T-helper 1 cell treated with Interleukin-12 subunit alpha and Interleukin-12 subunit beta and Interleukin-4 antibody, amounts not matched to agents 30 μg/mL and 1 μg/mL, for 36 hours (primary cell): ENCODE results near the gene IL1RAPL2.
"Not testable (repeated sequence)": the region's sequence is repeated elsewhere in the genome, so short reads cannot be mapped to it uniquely, and the experiment has no call there.

ENCODE experiments used
- H3K27ac Mint-ChIP-seq: one replicate; pipeline ENCODE4 v1.8.0; 2021; ENCODE audit warnings: mild to moderate bottlenecking, mixed read lengths
- H3K27me3 Mint-ChIP-seq: one replicate; pipeline ENCODE4 v1.8.0; 2021; ENCODE audit warnings: low read depth, mixed read lengths
- H3K36me3 Mint-ChIP-seq: one replicate; pipeline ENCODE4 v1.8.0; 2021; ENCODE audit warnings: low read depth, mixed read lengths
- H3K4me1 Mint-ChIP-seq: one replicate; pipeline ENCODE4 v1.8.0; 2021; ENCODE audit warnings: low read depth, mixed read lengths
- H3K4me3 Mint-ChIP-seq: one replicate; pipeline ENCODE4 v1.8.0; 2021; ENCODE audit warnings: mild to moderate bottlenecking, moderate library complexity, mixed read lengths
- H3K9me3 Mint-ChIP-seq: one replicate; pipeline ENCODE4 v1.8.0; 2021; ENCODE audit warnings: mixed read lengths

IL1RAPL2 gene

DNA sequence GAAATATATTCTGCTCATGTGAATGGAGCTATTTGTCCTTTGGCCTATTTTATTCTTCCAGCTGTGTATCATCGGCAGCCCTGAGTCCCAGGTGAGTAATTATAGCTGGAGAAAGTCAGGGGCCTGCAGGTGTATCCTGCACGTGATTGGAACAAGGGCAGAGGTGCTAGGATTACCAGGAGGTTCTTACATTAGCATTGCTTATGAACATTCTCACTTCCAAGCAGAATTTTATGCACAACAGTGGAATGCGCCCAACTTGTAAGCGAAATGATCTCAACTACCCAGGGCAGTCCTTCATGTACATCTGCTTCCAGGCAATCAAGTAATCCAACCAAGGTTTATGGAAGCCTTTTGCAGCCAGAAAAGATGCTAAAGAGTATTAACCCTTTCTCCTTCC, 1187.4 kb downstream of the IL1RAPL2 start:
- Mint-ChIP-seq H3K4me1 (no peaks in the 10 kb centered on the region), H3K27me3 (no peaks in the 10 kb centered on the region), H3K4me3 (no peak overlapping the region), H3K9me3 (no peaks in the 10 kb centered on the region), H3K27ac (no peak overlapping the region), H3K36me3 (no peaks in the 10 kb centered on the region)

DNA sequence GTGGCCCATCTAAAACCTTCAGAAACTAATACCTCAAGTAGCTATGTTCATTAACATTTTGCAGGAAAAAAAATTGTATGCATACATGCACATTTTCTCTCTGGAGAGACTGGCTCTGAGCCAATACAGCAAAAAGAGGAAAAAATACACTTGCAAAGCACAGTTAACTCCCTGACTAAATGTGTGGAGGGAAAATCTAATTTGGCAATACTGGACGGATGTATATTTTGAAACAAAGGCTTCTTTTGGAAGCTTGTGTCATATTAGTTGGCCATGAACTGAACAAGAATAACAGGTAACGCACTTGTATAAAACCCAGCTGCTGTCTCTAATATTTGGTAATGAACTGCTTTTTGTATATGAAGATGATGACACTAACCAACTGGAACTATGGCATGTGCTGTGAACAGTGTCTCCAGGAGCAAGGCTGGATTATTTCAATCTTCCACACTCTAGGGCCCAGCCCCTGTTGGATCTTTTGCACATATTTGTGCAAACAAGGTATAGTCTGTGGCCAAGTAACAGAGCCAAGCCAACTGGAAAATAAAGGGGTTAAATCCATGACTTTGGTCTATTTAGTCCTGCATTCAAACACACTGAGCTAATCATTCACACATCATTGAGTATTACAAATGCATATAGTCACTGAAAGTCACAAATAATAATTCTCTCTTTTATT, 1188.4 kb downstream of the IL1RAPL2 start:
- H3K36me3 Mint-ChIP-seq = no peaks in the 10 kb centered on the region
- H3K27me3 Mint-ChIP-seq = no peaks in the 10 kb centered on the region
- no peaks in the 10 kb centered on the region for H3K9me3 Mint-ChIP-seq
- no peaks in the 10 kb centered on the region for H3K4me1 Mint-ChIP-seq
- no peak overlapping the region for H3K4me3 Mint-ChIP-seq
- no peak overlapping the region for H3K27ac Mint-ChIP-seq

DNA sequence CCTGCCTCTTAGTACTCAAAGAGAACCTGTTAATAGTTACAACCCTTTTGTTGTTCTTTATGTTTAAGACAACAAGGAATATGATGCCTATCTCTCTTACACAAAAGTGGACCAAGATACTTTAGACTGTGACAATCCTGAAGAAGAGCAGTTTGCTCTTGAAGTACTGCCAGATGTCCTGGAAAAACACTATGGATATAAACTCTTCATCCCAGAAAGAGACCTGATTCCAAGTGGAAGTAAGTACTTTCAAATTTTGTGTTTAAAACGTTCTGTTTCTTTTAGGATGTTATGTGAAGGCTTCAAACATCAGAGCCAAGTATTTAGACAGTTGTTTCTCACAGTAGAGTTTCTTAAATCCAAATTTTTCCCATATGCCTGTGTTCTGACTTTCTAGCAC, 1189.1 kb downstream of the IL1RAPL2 start:
- Mint-ChIP-seq H3K27ac (no peak overlapping the region), H3K9me3 (no peaks in the 10 kb centered on the region), H3K4me1 (no peaks in the 10 kb centered on the region), H3K4me3 (no peak overlapping the region), H3K36me3 (no peaks in the 10 kb centered on the region), H3K27me3 (no peaks in the 10 kb centered on the region)

DNA sequence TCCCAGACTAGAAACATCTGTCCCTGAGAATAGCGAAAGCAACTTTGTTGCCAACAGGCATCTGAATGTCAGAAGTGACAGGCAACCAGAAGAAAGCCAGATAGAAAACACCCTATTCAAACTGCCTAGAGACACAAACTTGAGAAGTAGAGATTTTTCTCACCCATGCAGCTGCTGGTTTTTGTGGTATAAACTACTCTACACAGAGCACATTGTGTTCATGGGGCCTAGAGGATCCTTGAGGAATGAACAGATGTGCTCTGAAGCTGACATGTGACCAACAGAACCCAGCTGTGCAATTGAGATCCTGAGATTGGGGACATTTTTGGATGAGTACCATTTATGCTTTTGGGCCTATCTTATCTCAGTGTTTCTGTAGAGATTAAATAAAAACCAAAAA, 1192.8 kb downstream of the IL1RAPL2 start:
- Mint-ChIP-seq H3K4me3 (no peak overlapping the region), H3K36me3 (no peaks in the 10 kb centered on the region), H3K27ac (no peak overlapping the region), H3K27me3 (no peaks in the 10 kb centered on the region), H3K4me1 (no peaks in the 10 kb centered on the region), H3K9me3 (no peaks in the 10 kb centered on the region)

DNA sequence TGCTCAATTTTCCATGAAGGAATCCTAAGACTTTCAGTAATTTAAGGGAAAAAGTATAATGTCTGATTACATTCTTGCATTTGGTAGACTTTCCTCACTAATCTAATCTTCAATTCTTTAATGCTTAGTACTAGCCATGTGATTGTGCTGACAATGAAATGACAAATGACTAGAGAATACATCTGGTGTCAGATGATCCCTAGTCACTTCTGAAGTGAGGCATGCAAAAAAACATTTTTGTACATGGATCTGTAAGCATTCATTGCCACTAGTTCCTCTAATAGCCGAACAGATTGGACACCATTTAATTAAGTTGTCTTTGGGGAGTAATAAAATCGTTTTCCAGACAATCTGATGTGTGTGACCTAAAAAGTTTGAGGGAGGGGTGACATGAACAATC, 1193.6 kb downstream of the IL1RAPL2 start:
- H3K36me3 Mint-ChIP-seq = no peaks in the 10 kb centered on the region
- H3K27me3 Mint-ChIP-seq = no peaks in the 10 kb centered on the region
- no peaks in the 10 kb centered on the region for H3K4me1 Mint-ChIP-seq
- no peak overlapping the region for H3K27ac Mint-ChIP-seq
- H3K4me3 Mint-ChIP-seq = no peak overlapping the region
- no peaks in the 10 kb centered on the region for H3K9me3 Mint-ChIP-seq

DNA sequence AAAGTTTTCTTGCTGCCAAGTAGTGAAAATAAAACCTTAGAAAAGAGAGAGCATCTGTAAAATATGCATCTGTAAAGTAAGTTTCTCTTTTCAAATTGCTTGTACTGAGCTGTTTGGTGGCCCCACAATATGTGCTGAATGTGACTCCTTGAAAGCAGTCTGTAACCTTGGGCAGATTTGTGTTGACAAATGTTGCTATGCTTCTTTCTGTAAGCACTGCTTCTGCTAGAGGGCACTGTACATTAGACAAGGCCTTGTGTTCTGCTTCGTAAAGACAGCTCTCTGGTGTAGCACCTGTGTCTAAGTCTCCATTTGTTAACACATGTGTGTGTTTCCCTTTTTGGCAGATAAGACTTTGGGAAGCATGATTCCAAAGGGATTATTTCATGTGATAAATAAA, 1199.7 kb downstream of the IL1RAPL2 start:
- no peaks in the 10 kb centered on the region for H3K4me1 Mint-ChIP-seq

DNA sequence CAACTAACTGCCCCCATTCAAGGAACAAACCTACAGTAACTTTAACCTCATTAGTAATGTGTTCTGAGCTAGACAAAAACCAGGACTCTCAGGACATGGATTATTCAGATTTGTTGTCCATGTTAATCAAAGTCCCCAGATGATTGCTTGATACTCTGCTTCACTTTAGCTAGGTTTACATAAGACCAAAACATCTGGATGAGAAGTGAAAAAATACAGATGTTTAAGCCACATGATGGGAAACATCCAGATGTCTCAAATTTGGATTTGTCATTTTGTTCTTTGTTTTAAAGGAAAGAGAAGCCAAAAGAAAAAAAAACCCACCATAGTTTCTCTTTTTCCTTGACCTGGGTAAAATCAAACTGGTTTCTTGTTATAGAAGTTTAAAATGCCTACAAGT, 1207.8 kb downstream of the IL1RAPL2 start:
- no peak overlapping the region for H3K4me3 Mint-ChIP-seq
- H3K27ac Mint-ChIP-seq = no peak overlapping the region
- H3K9me3 Mint-ChIP-seq = no peaks in the 10 kb centered on the region
- no peaks in the 10 kb centered on the region for H3K27me3 Mint-ChIP-seq
- no peaks in the 10 kb centered on the region for H3K4me1 Mint-ChIP-seq
- H3K36me3 Mint-ChIP-seq = no peaks in the 10 kb centered on the region

More for the DNA sequence above, 1199.7 kb downstream of the IL1RAPL2 start:
- no peak overlapping the region for H3K4me3 Mint-ChIP-seq
- H3K36me3 Mint-ChIP-seq = no peaks in the 10 kb centered on the region
- H3K9me3 Mint-ChIP-seq = no peaks in the 10 kb centered on the region
- H3K27ac Mint-ChIP-seq = no peak overlapping the region
- H3K27me3 Mint-ChIP-seq = no peaks in the 10 kb centered on the region

DNA sequence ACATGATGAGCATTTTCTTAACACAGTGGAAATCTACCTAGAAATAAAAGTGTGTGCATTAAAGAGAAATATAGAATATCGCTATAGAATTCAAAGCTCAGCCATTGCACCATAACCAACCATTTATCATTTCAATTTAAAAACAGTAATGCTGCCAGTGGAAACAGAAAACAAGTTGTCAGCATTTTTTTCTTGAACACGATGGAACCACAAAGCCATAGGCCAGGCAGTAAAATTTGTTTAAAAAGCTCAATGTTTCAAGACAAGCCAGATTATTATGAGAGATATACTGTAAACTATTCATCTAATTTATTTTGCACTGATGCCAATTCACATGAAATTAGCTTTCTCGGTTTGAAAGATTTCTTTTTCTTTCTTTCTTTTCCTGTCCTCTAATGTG, 1209.7 kb downstream of the IL1RAPL2 start:
- Mint-ChIP-seq H3K27me3 (no peaks in the 10 kb centered on the region), H3K36me3 (no peaks in the 10 kb centered on the region), H3K4me3 (no peak overlapping the region), H3K4me1 (no peaks in the 10 kb centered on the region), H3K27ac (no peak overlapping the region), H3K9me3 (no peaks in the 10 kb centered on the region)

DNA sequence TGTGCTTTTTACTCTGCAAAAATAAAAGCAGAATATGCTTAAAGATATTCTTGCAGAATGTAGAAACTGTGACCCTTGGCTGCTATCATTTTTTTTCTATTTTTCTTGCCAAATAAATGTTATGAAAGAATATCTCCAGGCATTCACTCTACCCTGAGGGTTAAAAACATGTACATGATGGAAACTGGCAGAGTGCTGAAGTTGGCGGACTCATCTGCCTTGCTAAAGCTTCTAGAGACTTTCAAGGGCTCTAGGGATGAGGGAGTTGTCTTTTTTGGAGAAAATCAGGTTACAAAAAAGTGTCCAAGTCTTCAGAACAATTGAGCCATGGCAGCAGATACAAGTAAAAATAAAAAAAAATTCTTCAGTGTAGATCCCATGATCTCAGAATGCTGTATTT, 1215.8 kb downstream of the IL1RAPL2 start:
- no peaks in the 10 kb centered on the region for H3K4me1 Mint-ChIP-seq
- H3K4me3 Mint-ChIP-seq = no peak overlapping the region
- H3K9me3 Mint-ChIP-seq = no peaks in the 10 kb centered on the region
- no peaks in the 10 kb centered on the region for H3K36me3 Mint-ChIP-seq
- no peaks in the 10 kb centered on the region for H3K27me3 Mint-ChIP-seq
- H3K27ac Mint-ChIP-seq = no peak overlapping the region

DNA sequence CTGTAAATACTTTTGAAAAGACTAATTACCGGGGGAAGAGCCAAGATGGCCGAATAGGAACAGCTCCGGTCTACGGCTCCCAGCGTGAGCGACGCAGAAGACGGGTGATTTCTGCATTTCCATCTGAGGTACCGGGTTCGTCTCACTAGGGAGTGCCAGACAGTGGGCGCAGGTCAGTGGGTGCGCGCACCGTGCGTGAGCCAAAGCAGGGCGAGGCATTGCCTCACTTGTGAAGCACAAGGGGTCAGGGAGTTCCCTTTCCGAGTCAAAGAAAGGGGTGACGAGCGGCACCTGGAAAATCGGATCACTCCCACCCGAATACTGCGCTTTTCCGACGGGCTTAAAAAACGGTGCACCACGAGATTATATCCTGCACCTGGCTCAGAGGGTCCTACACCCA, 1230.9 kb downstream of the IL1RAPL2 start:
- H3K9me3 Mint-ChIP-seq, H3K27ac Mint-ChIP-seq, H3K36me3 Mint-ChIP-seq, H3K4me1 Mint-ChIP-seq, H3K27me3 Mint-ChIP-seq, H3K4me3 Mint-ChIP-seq: not testable (repeated sequence)

DNA sequence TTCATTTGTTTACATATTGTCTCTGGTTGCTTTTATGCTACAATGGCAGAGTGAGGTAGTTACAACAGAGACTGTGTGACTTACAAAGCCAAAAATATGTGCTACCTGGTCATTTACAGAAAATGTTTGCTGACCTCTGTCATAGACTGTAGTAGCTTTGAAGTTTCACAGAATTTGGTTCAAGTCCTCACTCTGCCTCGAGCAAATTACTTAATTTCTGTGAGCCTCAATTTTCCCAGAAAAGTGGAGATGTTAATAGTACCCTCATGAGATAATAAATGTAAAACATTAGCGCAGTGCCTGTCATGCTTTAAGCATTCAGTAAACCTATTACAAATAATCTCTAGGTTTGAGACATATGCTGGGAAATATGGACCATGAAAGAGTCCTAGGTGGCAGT, 1237.9 kb downstream of the IL1RAPL2 start:
- no peak overlapping the region for H3K4me3 Mint-ChIP-seq
- no peaks in the 10 kb centered on the region for H3K36me3 Mint-ChIP-seq
- no peaks in the 10 kb centered on the region for H3K4me1 Mint-ChIP-seq
- H3K27me3 Mint-ChIP-seq = no peaks in the 10 kb centered on the region
- peaks cover 12% of the 10 kb centered on the region for H3K9me3 Mint-ChIP-seq
- no peak overlapping the region for H3K27ac Mint-ChIP-seq

DNA sequence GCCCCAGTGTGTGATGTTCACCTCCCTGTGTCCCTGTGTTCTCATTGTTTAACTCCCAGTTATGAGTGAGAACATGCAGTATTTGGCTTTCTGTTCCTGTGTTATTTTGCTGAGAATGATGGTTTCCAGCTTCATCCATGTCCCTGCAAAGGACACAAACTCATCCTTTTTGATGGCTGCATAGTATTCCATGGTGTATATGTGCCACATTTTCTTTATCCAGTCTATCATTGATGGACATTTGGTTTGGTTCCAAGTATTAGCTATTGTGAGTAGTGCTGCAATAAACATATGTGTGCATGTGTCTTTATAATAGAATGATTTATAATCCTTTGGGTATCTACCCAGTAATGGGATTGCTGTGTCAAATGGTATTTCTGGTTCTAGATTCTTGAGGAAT, 1239.7 kb downstream of the IL1RAPL2 start:
- not testable (repeated sequence) for H3K36me3 Mint-ChIP-seq, H3K27ac Mint-ChIP-seq, H3K4me3 Mint-ChIP-seq

DNA sequence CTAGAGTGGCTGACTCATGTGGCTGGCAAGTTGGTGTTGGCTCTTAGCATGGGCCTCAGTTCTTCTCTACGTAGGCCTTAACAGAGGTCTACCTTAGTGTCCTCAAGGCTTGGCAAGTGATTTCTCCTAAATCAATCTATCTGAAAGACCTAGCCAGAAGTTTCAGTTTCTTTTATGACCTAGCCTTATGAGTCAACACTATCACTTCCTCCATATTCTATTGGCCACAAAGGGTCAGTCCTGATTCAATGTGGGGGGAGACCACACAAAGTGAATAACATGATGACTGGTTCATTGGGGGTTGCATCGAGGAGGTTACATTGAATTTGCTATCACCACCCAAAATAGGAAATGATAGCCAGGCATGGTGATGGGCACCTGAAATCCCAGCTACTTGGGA, 1250.5 kb downstream of the IL1RAPL2 start:
- H3K27me3 Mint-ChIP-seq = peaks cover 15% of the 10 kb centered on the region
- no peaks in the 10 kb centered on the region for H3K4me1 Mint-ChIP-seq
- H3K9me3 Mint-ChIP-seq = no peaks in the 10 kb centered on the region
- no peak overlapping the region for H3K4me3 Mint-ChIP-seq
- peaks cover 1% of the 10 kb centered on the region for H3K36me3 Mint-ChIP-seq
- no peak overlapping the region for H3K27ac Mint-ChIP-seq

More for the DNA sequence above, 1239.7 kb downstream of the IL1RAPL2 start:
- H3K27me3 Mint-ChIP-seq, H3K4me1 Mint-ChIP-seq: not testable (repeated sequence)
- H3K9me3 Mint-ChIP-seq = peaks cover 12% of the 10 kb centered on the region
